ENCODE measurements around the gene GLOD4.
"Not testable (repeated sequence)": the region's sequence is repeated elsewhere in the genome, so short reads cannot be mapped to it uniquely, and the experiment has no call there.

Gene GLOD4

DNA sequence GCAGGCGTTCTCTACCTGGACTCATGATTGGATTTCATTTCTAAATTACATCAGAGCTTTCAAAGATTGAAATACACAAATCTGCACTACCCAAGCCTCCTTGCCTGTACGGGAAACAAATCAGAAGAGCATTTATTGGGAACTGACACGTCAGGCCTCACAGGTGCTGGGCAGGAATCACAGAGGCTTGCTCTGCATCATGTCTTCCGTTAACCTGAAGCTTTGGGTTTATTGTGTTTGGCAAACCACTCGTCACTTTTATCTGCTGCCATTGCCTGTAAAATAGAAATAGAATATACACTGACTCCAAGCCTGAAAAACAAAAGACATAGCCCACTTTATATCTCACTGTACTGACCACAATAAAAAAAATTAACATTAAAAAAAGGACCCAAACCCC lies 22.1 kb downstream of the GLOD4 start:
- no peak for TF ChIP-seq GABPA (IDR thresholded peaks at IDR 0.05; ENCODE audit: low read depth)
- TF ChIP-seq, protein P1, sequence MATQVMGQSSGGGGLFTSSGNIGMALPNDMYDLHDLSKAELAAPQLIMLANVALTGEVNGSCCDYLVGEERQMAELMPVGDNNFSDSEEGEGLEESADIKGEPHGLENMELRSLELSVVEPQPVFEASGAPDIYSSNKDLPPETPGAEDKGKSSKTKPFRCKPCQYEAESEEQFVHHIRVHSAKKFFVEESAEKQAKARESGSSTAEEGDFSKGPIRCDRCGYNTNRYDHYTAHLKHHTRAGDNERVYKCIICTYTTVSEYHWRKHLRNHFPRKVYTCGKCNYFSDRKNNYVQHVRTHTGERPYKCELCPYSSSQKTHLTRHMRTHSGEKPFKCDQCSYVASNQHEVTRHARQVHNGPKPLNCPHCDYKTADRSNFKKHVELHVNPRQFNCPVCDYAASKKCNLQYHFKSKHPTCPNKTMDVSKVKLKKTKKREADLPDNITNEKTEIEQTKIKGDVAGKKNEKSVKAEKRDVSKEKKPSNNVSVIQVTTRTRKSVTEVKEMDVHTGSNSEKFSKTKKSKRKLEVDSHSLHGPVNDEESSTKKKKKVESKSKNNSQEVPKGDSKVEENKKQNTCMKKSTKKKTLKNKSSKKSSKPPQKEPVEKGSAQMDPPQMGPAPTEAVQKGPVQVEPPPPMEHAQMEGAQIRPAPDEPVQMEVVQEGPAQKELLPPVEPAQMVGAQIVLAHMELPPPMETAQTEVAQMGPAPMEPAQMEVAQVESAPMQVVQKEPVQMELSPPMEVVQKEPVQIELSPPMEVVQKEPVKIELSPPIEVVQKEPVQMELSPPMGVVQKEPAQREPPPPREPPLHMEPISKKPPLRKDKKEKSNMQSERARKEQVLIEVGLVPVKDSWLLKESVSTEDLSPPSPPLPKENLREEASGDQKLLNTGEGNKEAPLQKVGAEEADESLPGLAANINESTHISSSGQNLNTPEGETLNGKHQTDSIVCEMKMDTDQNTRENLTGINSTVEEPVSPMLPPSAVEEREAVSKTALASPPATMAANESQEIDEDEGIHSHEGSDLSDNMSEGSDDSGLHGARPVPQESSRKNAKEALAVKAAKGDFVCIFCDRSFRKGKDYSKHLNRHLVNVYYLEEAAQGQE (IDR thresholded peaks at IDR 0.05; ENCODE audit: insufficient replicate concordance, low read depth) = no peak
- TF ChIP-seq SPI1 (IDR thresholded peaks at IDR 0.05; ENCODE audit: borderline replicate concordance, low read depth) = no peak
- TF ChIP-seq POLR2AphosphoS5 (IDR thresholded peaks at IDR 0.05; ENCODE audit: low read depth) = no peak
- TF ChIP-seq, protein P2, sequence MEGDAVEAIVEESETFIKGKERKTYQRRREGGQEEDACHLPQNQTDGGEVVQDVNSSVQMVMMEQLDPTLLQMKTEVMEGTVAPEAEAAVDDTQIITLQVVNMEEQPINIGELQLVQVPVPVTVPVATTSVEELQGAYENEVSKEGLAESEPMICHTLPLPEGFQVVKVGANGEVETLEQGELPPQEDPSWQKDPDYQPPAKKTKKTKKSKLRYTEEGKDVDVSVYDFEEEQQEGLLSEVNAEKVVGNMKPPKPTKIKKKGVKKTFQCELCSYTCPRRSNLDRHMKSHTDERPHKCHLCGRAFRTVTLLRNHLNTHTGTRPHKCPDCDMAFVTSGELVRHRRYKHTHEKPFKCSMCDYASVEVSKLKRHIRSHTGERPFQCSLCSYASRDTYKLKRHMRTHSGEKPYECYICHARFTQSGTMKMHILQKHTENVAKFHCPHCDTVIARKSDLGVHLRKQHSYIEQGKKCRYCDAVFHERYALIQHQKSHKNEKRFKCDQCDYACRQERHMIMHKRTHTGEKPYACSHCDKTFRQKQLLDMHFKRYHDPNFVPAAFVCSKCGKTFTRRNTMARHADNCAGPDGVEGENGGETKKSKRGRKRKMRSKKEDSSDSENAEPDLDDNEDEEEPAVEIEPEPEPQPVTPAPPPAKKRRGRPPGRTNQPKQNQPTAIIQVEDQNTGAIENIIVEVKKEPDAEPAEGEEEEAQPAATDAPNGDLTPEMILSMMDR (IDR thresholded peaks at IDR 0.05; ENCODE audit: insufficient read depth, low read length) = no peak
- H3K27me3 ChIP-seq (ENCODE audit: insufficient read depth, poor library complexity, severe bottlenecking) = no peaks in the 10 kb centered on the region
- H3K4me3 ChIP-seq (replicated peaks; ENCODE audit: insufficient read depth, low read length) = no peak overlapping the region
- no peak for DNase-seq (ENCODE audit: low read depth in 1 of 2, low spot score in 1 of 2)
- H3K27ac ChIP-seq (replicated peaks) = no peak overlapping the region

DNA sequence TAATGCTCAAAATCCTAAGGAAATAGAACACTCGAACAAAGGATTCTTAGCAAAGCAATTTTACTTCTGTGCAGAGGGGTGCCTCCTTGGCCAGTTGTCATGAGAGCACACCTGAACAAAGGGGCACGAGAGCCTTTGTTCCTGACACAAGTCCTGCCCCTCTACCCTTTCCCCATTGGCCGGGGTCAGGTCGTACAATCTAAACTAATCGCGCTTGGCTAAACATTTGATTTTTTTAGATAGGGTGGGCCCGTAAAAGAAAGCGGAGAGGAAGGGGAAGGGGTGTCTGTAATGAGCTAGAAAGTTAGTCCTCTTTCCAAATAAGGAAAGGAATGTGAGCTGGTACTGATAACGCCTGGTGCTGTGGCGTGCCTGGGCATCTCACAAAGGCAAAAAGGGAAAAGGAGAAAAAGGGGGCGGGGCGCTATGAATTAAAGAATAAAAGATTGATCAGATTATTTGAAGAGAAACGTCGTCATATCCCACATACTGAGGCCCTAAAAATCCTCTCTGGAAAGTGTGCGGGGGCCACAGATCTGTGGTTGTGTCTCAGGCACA lies 26.0 kb downstream of the GLOD4 start:
- not testable (repeated sequence) for DNase-seq (ENCODE audit: low read depth in 1 of 2, low spot score in 1 of 2); H3K4me3 ChIP-seq (replicated peaks; ENCODE audit: insufficient read depth, low read length); H3K27ac ChIP-seq (replicated peaks); H3K27me3 ChIP-seq (ENCODE audit: insufficient read depth, poor library complexity, severe bottlenecking)

DNA sequence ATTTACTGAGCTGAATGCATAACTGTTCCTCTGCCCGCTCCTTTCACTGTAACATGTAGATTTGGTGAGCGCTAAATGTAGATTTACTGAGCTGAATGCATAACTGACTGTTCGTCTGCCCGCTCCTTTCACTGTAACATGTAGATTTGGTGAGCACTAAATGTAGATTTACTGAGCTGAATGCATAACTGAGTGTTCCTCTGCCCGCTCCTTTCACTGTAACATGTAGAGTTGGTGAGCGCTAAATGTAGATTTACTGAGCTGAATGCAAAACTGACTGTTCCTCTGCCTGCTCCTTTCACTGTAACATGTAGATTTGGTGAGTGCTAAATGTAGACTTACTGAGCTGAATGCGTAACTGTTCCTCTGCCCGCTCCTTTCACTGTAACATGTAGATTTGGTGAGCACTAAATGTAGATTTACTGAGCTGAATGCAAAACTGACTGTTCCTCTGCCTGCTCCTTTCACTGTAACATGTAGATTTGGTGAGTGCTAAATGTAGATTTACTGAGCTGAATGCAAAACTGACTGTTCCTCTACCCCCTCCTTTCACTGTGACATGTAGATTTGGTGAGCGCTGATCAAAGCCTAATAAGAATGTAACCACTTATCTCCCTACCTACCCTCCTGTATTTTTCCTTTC lies 26.6 kb downstream of the GLOD4 start:
- DNase-seq (ENCODE audit: low read depth in 1 of 2, low spot score in 1 of 2); H3K27me3 ChIP-seq (ENCODE audit: insufficient read depth, poor library complexity, severe bottlenecking); H3K27ac ChIP-seq (replicated peaks); H3K4me3 ChIP-seq (replicated peaks; ENCODE audit: insufficient read depth, low read length): not testable (repeated sequence)

DNA sequence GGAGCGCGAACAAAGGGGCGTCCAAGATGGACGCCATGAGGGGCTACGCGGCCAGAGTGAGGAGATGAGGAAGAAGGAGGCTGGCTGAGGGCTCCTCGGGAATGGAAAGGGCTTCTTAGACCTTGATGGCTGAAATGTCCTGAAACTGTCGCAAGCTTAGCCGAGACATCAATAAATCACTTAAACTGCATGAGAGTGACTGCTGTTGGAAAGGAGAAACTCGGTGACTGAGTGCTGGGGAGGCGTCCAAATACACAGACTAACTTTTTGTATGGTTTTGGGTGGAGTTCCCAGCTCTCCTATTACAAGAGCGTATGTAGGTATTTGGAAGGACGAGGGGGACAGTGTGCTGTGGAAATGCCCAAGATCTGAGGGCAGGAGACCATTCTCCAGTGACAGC lies 28.7 kb downstream of the GLOD4 start:
- Histone ChIP-seq H3K4me3 (replicated peaks; ENCODE audit: insufficient read depth, low read length) (no peak overlapping the region), H3K27ac (replicated peaks) (no peak overlapping the region), H3K27me3 (ENCODE audit: insufficient read depth, poor library complexity, severe bottlenecking) (no peaks in the 10 kb centered on the region)
- no peak for DNase-seq (ENCODE audit: low read depth in 1 of 2, low spot score in 1 of 2)
- no peak for TF ChIP-seq GABPA (IDR thresholded peaks at IDR 0.05; ENCODE audit: low read depth)
- TF ChIP-seq, protein P2 (IDR thresholded peaks at IDR 0.05; ENCODE audit: insufficient read depth, low read length) = no peak
- TF ChIP-seq POLR2AphosphoS5 (IDR thresholded peaks at IDR 0.05; ENCODE audit: low read depth) = no peak
- no peak for TF ChIP-seq SPI1 (IDR thresholded peaks at IDR 0.05; ENCODE audit: borderline replicate concordance, low read depth)
- TF ChIP-seq, protein P1 (IDR thresholded peaks at IDR 0.05; ENCODE audit: insufficient replicate concordance, low read depth) = no peak
